Sigmoid colon (tissue), 3 donors: ENCODE data around the gene VCP.

ENCODE experiments used
- CTCF ChIP-seq, 4 experiments: fragments of 450-650 bp in 3 of 4; fragments of 200-600 bp in 1 of 4; IDR thresholded peaks; one replicate each; pipeline ENCODE4 v1.5.1; 2016 to 2019; ENCODE audit warnings: antibody characterized with exemption in 4 of 4, mild to moderate bottlenecking in 3 of 4, moderate library complexity in 2 of 4
- POLR2A ChIP-seq, 2 donors: fragments of 450-650 bp; IDR thresholded peaks; one replicate each; pipeline ENCODE4 v1.6.1; 2016; ENCODE audit warnings: antibody characterized with exemption in 2 of 2, mild to moderate bottlenecking in 2 of 2, moderate library complexity in 2 of 2

GRCh38 chr9:35096035-35096849, 23.8 kb upstream of the VCP start, which contains the start of gene PIGO:
- TF ChIP-seq CTCF (IDR thresholded peaks at IDR 0.05) (peak; percentile 62 to 88 (median 66)), POLR2A (IDR thresholded peaks at IDR 0.05) (peak in 1 of 2 donors; percentile 34)
